GM23338 (cell line): ENCODE results near the gene MICALL2. TPM values are rescaled to one million over a fixed set of nuclear protein-coding genes. Genes with fewer than 3 reads are reported as not detected.

ENCODE experiments used
- ATAC-seq: fragments of 200-7000 bp; cut with Tn5 transposase; 3 replicates; pipeline ENCODE4 v1.9.1; 2020
- DNase-seq: peaks from one replicate; pipeline ENCODE4 v3.0.0-alpha.2; 2015; ENCODE audit warnings: low spot score
- H2AFZ ChIP-seq: fragments of 200-600 bp; sonication (generic); 2 replicates; pipeline ENCODE4 v1.8.0; 2016; ENCODE audit warnings: antibody characterized with exemption, mild to moderate bottlenecking, moderate library complexity
- H3F3A ChIP-seq: fragments of 200-600 bp; sonication (generic); replicated peaks from 2 replicates; pipeline ENCODE4 v1.8.0; 2017; ENCODE audit warnings: antibody characterized with exemption, mixed run types, low read depth
- H3K27ac ChIP-seq: fragments of 200-600 bp; sonication (generic); 2 replicates; pipeline ENCODE4 v1.6.1; 2016; ENCODE audit warnings: low read depth
- H3K27me3 ChIP-seq: fragments of 200-600 bp; sonication (generic); 2 replicates; pipeline ENCODE4 v1.8.0; 2016; ENCODE audit warnings: mild to moderate bottlenecking, mixed run types, moderate library complexity; ENCODE audit not compliant: insufficient read depth
- H3K36me3 ChIP-seq: fragments of 200-600 bp; sonication (generic); 2 replicates; pipeline ENCODE4 v1.8.0; 2016; ENCODE audit warnings: mild to moderate bottlenecking; ENCODE audit not compliant: insufficient read depth
- H3K4me1 ChIP-seq: fragments of 200-600 bp; sonication (generic); 2 replicates; pipeline ENCODE4 v1.8.0; 2016; ENCODE audit warnings: mild to moderate bottlenecking, moderate library complexity; ENCODE audit not compliant: insufficient read depth
- H3K4me2 ChIP-seq: fragments of 200-600 bp; sonication (generic); 2 replicates; pipeline ENCODE4 v1.7.1; 2017; ENCODE audit warnings: mixed run types
- H3K4me3 ChIP-seq: fragments of 200-600 bp; sonication (generic); 2 replicates; pipeline ENCODE4 v1.6.1; 2016; ENCODE audit warnings: mixed run types
- H3K79me2 ChIP-seq: fragments of 200-600 bp; sonication (generic); replicated peaks from 2 replicates; pipeline ENCODE4 v1.8.0; 2017; ENCODE audit warnings: mild to moderate bottlenecking; ENCODE audit not compliant: insufficient read depth
- H3K9me2 ChIP-seq: fragments of 200-600 bp; sonication (generic); 2 replicates; pipeline ENCODE4 v1.8.0; 2017; ENCODE audit not compliant: insufficient read depth
- H4K20me1 ChIP-seq: fragments of 200-600 bp; sonication (generic); replicated peaks from 2 replicates; pipeline ENCODE4 v1.8.0; 2017; ENCODE audit warnings: mild to moderate bottlenecking; ENCODE audit not compliant: insufficient read depth
- H3K27ac Mint-ChIP-seq: 2 replicates; pipeline ENCODE4 v1.8.0; 2020; ENCODE audit warnings: inconsistent platforms, mild to moderate bottlenecking, moderate library complexity, mixed read lengths
- H3K27me3 Mint-ChIP-seq: 3 replicates; pipeline ENCODE4 v1.8.0; 2022; ENCODE audit warnings: low read depth, mild to moderate bottlenecking, moderate library complexity, mixed read lengths, inconsistent platforms; ENCODE audit not compliant: insufficient read depth, poor library complexity
- H3K36me3 Mint-ChIP-seq: 3 replicates; pipeline ENCODE4 v1.8.0; 2021; ENCODE audit warnings: low read depth, mild to moderate bottlenecking, inconsistent platforms, moderate library complexity, mixed read lengths
- H3K4me1 Mint-ChIP-seq: 3 replicates; pipeline ENCODE4 v1.8.0; 2020; ENCODE audit warnings: mild to moderate bottlenecking, inconsistent platforms, mixed read lengths
- H3K4me3 Mint-ChIP-seq: 3 replicates; pipeline ENCODE4 v1.8.0; 2021; ENCODE audit warnings: moderate library complexity, mild to moderate bottlenecking, inconsistent platforms, mixed read lengths
- H3K9me3 Mint-ChIP-seq: 3 replicates; pipeline ENCODE4 v1.8.0; 2020; ENCODE audit warnings: moderate library complexity, mild to moderate bottlenecking, inconsistent platforms, mixed read lengths
- CREB1 ChIP-seq: fragments of 250-450 bp; sonication (Bioruptor Pico); IDR thresholded peaks from 2 replicates; pipeline ENCODE4 v1.5.0; 2020; ENCODE audit warnings: low read depth, mild to moderate bottlenecking, moderate library complexity
- CTCF ChIP-seq, 2 experiments: fragments of 200-600 bp in 1 of 2; sonication (generic) in 1 of 2; conservative IDR thresholded peaks; 2 replicates each; pipeline versions ENCODE4 v1.5.1 to v1.6.1; 2016 to 2017; ENCODE audit warnings: antibody characterized with exemption in 2 of 2, low read depth in 2 of 2, mild to moderate bottlenecking in 2 of 2, moderate library complexity in 1 of 2
- JUNB ChIP-seq: IDR thresholded peaks from one replicate; pipeline ENCODE4 v1.6.1; 2016; ENCODE audit warnings: antibody characterized with exemption; ENCODE audit not compliant: unreplicated experiment
- NANOG ChIP-seq: IDR thresholded peaks from 2 replicates; pipeline ENCODE4 v1.6.1; 2016; ENCODE audit warnings: antibody characterized with exemption, borderline replicate concordance
- REST ChIP-seq: IDR thresholded peaks from one replicate; pipeline ENCODE4 v1.6.1; 2018; ENCODE audit warnings: antibody characterized with exemption; ENCODE audit not compliant: unreplicated experiment
- STAT1 ChIP-seq: IDR thresholded peaks from one replicate; pipeline ENCODE4 v1.6.1; 2016; ENCODE audit warnings: antibody characterized with exemption; ENCODE audit not compliant: unreplicated experiment
- ZNF114 ChIP-seq: fragments of 250-450 bp; sonication (Bioruptor Pico); IDR thresholded peaks from 2 replicates; pipeline ENCODE4 v1.5.0; 2020; ENCODE audit warnings: mild to moderate bottlenecking, moderate library complexity
- ZNF331 ChIP-seq: fragments of 250-450 bp; sonication (Bioruptor Pico); IDR thresholded peaks from 2 replicates; pipeline ENCODE4 v1.5.0; 2020; ENCODE audit warnings: low read depth, mild to moderate bottlenecking, moderate library complexity
- polyA plus RNA-seq: library from polyadenylated mRNA; unstranded; fragments of >200 nt; fragmentation: Nextera tagmentation; extraction: Ambion mirVana; gene quantifications from 2 replicates; pipeline ENCODE4 v1.2.1, GENCODE V29; 2016
- total RNA-seq: library from RNA; depleted of rRNA; stranded (reverse); fragments of >200 nt; shearing (Covaris generic); gene quantifications from 2 replicates; pipeline ENCODE4 v1.2.3, GENCODE V29; 2014
- TF ChIP-seq, protein P1 (sequence below): IDR thresholded peaks from 2 replicates; pipeline ENCODE4 v1.6.1; 2016; ENCODE audit warnings: antibody characterized with exemption
- TF ChIP-seq, protein P2 (sequence below): fragments of 250-450 bp; sonication (Bioruptor Pico); IDR thresholded peaks from 2 replicates; pipeline ENCODE4 v1.5.0; 2020; ENCODE audit warnings: mild to moderate bottlenecking, moderate library complexity

The MICALL2 gene
- total and polyA plus RNA-seq, 2 experiments from 2014 or later = 7.0 to 13.0 TPM

DNA sequence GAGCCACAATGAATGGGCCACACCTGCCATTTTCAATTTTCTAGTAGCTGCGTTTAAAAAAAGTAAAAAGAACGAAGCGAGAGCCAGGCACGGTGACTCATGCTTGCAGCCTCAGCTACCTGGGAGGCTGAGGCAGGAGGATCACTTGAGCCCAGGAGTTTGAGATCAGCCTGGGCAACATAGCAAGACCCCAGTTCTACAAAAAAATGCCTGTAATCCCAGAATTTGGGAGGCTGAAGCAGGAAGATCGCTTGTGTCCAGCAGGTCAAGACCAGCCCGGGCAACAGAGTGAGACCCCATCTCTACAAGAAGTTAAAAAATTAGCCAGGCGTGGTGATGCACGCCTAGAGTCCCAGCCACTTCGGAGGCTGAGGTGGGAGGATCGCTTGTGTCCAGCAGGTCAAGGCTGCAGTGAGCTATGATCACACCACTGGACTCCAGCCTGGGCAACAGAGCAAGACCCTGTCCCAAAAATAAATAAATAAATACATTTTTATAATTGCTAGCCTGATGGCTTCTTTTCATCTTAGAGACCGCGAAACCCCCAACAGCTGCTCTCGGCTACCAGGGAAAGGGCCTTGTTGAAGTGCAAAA, 32.1 kb downstream of the MICALL2 start (continued):
- TF ChIP-seq CREB1 = no peak
- no peak for TF ChIP-seq ZNF114 (CRISPR knock-in tag)
- TF ChIP-seq JUNB = no peak
- no peak for TF ChIP-seq NANOG
- TF ChIP-seq ZNF331 (CRISPR knock-in tag) = no peak
- no peak for TF ChIP-seq CTCF (conservative IDR thresholded peaks at IDR 0.05; ENCODE audit: low read depth in 2 of 2)

- Mint-ChIP-seq H3K27ac (no peak overlapping the region), H3K27me3 (peaks cover 10% of the 10 kb centered on the region)
Observed at GRCh38 chr7:1426474-1426873, 32.8 kb downstream of the MICALL2 start.

More at GRCh38 chr7:1426474-1426873, 32.8 kb downstream of the MICALL2 start:
- peaks cover 3% of the 10 kb centered on the region for H3K4me1 Mint-ChIP-seq
- no peaks in the 10 kb centered on the region for H3F3A ChIP-seq
- no peaks in the 10 kb centered on the region for H3K36me3 ChIP-seq
- H2AFZ ChIP-seq = no peak overlapping the region
- H3K9me3 Mint-ChIP-seq = no peaks in the 10 kb centered on the region
- DNase-seq (no peak), ATAC-seq (no peak)
- H3K4me3 ChIP-seq = no peak overlapping the region
- no peaks in the 10 kb centered on the region for H3K27me3 ChIP-seq
- no peak overlapping the region for H3K27ac ChIP-seq
- H3K9me2 ChIP-seq = no peaks in the 10 kb centered on the region
- no peak for TF ChIP-seq ZNF114 (CRISPR knock-in tag)
- TF ChIP-seq, protein P1, sequence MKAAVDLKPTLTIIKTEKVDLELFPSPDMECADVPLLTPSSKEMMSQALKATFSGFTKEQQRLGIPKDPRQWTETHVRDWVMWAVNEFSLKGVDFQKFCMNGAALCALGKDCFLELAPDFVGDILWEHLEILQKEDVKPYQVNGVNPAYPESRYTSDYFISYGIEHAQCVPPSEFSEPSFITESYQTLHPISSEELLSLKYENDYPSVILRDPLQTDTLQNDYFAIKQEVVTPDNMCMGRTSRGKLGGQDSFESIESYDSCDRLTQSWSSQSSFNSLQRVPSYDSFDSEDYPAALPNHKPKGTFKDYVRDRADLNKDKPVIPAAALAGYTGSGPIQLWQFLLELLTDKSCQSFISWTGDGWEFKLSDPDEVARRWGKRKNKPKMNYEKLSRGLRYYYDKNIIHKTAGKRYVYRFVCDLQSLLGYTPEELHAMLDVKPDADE = no peak
- TF ChIP-seq, protein P2, sequence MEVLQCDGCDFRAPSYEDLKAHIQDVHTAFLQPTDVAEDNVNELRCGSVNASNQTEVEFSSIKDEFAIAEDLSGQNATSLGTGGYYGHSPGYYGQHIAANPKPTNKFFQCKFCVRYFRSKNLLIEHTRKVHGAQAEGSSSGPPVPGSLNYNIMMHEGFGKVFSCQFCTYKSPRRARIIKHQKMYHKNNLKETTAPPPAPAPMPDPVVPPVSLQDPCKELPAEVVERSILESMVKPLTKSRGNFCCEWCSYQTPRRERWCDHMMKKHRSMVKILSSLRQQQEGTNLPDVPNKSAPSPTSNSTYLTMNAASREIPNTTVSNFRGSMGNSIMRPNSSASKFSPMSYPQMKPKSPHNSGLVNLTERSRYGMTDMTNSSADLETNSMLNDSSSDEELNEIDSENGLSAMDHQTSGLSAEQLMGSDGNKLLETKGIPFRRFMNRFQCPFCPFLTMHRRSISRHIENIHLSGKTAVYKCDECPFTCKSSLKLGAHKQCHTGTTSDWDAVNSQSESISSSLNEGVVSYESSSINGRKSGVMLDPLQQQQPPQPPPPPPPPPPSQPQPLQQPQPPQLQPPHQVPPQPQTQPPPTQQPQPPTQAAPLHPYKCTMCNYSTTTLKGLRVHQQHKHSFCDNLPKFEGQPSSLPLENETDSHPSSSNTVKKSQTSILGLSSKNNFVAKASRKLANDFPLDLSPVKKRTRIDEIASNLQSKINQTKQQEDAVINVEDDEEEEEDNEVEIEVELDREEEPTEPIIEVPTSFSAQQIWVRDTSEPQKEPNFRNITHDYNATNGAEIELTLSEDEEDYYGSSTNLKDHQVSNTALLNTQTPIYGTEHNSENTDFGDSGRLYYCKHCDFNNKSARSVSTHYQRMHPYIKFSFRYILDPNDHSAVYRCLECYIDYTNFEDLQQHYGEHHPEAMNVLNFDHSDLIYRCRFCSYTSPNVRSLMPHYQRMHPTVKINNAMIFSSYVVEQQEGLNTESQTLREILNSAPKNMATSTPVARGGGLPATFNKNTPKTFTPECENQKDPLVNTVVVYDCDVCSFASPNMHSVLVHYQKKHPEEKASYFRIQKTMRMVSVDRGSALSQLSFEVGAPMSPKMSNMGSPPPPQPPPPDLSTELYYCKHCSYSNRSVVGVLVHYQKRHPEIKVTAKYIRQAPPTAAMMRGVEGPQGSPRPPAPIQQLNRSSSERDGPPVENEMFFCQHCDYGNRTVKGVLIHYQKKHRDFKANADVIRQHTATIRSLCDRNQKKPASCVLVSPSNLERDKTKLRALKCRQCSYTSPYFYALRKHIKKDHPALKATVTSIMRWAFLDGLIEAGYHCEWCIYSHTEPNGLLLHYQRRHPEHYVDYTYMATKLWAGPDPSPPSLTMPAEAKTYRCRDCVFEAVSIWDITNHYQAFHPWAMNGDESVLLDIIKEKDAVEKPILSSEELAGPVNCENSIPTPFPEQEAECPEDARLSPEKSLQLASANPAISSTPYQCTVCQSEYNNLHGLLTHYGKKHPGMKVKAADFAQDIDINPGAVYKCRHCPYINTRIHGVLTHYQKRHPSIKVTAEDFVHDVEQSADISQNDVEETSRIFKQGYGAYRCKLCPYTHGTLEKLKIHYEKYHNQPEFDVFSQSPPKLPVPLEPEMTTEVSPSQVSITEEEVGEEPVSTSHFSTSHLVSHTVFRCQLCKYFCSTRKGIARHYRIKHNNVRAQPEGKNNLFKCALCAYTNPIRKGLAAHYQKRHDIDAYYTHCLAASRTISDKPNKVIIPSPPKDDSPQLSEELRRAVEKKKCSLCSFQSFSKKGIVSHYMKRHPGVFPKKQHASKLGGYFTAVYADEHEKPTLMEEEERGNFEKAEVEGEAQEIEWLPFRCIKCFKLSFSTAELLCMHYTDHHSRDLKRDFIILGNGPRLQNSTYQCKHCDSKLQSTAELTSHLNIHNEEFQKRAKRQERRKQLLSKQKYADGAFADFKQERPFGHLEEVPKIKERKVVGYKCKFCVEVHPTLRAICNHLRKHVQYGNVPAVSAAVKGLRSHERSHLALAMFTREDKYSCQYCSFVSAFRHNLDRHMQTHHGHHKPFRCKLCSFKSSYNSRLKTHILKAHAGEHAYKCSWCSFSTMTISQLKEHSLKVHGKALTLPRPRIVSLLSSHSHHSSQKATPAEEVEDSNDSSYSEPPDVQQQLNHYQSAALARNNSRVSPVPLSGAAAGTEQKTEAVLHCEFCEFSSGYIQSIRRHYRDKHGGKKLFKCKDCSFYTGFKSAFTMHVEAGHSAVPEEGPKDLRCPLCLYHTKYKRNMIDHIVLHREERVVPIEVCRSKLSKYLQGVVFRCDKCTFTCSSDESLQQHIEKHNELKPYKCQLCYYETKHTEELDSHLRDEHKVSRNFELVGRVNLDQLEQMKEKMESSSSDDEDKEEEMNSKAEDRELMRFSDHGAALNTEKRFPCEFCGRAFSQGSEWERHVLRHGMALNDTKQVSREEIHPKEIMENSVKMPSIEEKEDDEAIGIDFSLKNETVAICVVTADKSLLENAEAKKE = no peak
- TF ChIP-seq REST = no peak
- TF ChIP-seq STAT1 = no peak
- no peak overlapping the region for H3K4me3 Mint-ChIP-seq
- H3K79me2 ChIP-seq = no peaks in the 10 kb centered on the region
- no peak overlapping the region for H3K4me2 ChIP-seq
- H4K20me1 ChIP-seq = no peaks in the 10 kb centered on the region
- no peaks in the 10 kb centered on the region; the same call in 1 of the 2 replicates for H3K4me1 ChIP-seq
- H3K36me3 Mint-ChIP-seq = no peaks in the 10 kb centered on the region
